ENCODE measurements around the gene SHC1. TPM values are rescaled to one million over a fixed set of nuclear protein-coding genes. Genes with fewer than 3 reads are reported as not detected.

SHC1 gene
- total RNA-seq, 1 experiment from 2014 or later, result 885 TPM

- intact Hi-C loops (cut with micrococcal nuclease), result loop anchor here (2.0 to 5.0 kb wide), 2 partner anchors 42 to 446 kb away; partner anchors contain the start of gene UBE2Q1
- peaks cover 17% of the 10 kb centered on the region for H3K36me3 Mint-ChIP-seq (ENCODE audit: insufficient read depth, unreplicated experiment)
- H3K4me1 Mint-ChIP-seq (ENCODE audit: insufficient read depth, unreplicated experiment), result peaks cover 57% of the 10 kb centered on the region
- POLR2A ChIA-PET, result interaction anchor here (1.1 to 41.1 kb wide), 11 partner anchors 14 to 191 kb away, joined by 4 to 1917 read pairs (median 7); partner anchors contain the start of genes ADAM15, CKS1B, DCST1 and DCST2
- peak; percentile 68 for DNase-seq (ENCODE audit: unreplicated experiment)
- H3K4me3 Mint-ChIP-seq (ENCODE audit: unreplicated experiment), result peak overlapping the region; percentile 90
- TSS peak; percentile 84 for BruUV-seq (replicated peaks)
- no peaks in the 10 kb centered on the region for H3K9me3 Mint-ChIP-seq (ENCODE audit: unreplicated experiment)
- H3K27me3 Mint-ChIP-seq (ENCODE audit: insufficient read depth, unreplicated experiment), result no peaks in the 10 kb centered on the region
- no peak for TF ChIP-seq CTCF (IDR thresholded peaks at IDR 0.05; ENCODE audit: unreplicated experiment)
- H3K27ac Mint-ChIP-seq (ENCODE audit: low read depth, unreplicated experiment), result peak overlapping the region; percentile 97
- CTCF ChIA-PET, result interaction anchor here (0.7 to 2.5 kb wide), 14 partner anchors 10 to 82 kb away, joined by 3 to 24 read pairs (median 4); partner anchors contain the start of genes ADAM15, FLAD1 and PYGO2
Observed at GRCh38 chr1:155003227-155003765, 32.7 kb upstream of the SHC1 start.

- Mint-ChIP-seq H3K36me3 (ENCODE audit: insufficient read depth, unreplicated experiment) (peaks cover 17% of the 10 kb centered on the region), H3K27me3 (ENCODE audit: insufficient read depth, unreplicated experiment) (no peaks in the 10 kb centered on the region), H3K4me1 (ENCODE audit: insufficient read depth, unreplicated experiment) (peaks cover 56% of the 10 kb centered on the region), H3K27ac (ENCODE audit: low read depth, unreplicated experiment) (peak within 1 kb of the TSS; percentile 97), H3K4me3 (ENCODE audit: unreplicated experiment) (peak within 1 kb of the TSS; percentile 90), H3K9me3 (ENCODE audit: unreplicated experiment) (no peaks in the 10 kb centered on the region)
- BruUV-seq (replicated peaks), result no TSS peak
- intact Hi-C loops (cut with micrococcal nuclease), result loop anchor here (1.0 to 5.0 kb wide), 5 partner anchors 28 to 445 kb away; partner anchors contain the start of genes CKS1B and UBE2Q1
- no peak for TF ChIP-seq CTCF (IDR thresholded peaks at IDR 0.05; ENCODE audit: unreplicated experiment)
- CTCF ChIA-PET, result interaction anchor here (0.6 to 4.2 kb wide), 16 partner anchors 10 to 675 kb away, joined by 3 to 64 read pairs (median 4); partner anchors contain the start of genes CKS1B, FLAD1, PYGO2 and SHC1
- POLR2A ChIA-PET, result interaction anchor here (0.6 to 41.1 kb wide), 17 partner anchors 14 to 1478 kb away, joined by 3 to 1917 read pairs (median 6); partner anchors contain the start of genes ADAM15, CKS1B, FLAD1 and PBXIP1
- DNase-seq (ENCODE audit: unreplicated experiment), result peak; percentile 62
Observed at GRCh38 chr1:155002464-155003226, 32.1 kb upstream of the SHC1 start, which contains the start of gene ZBTB7B. Gene ZBTB7B, plus strand, starts transcription at chr1:155002802. Its CDS starts 11,859 bp downstream, at chr1:155014661.

- H3K9me3 Mint-ChIP-seq (ENCODE audit: unreplicated experiment), result no peaks in the 10 kb centered on the region
- intact Hi-C loops (cut with micrococcal nuclease), result loop anchor here (1.0 to 5.0 kb wide), 6 partner anchors 28 to 445 kb away; partner anchors contain the start of genes CKS1B and UBE2Q1
- H3K4me1 Mint-ChIP-seq (ENCODE audit: insufficient read depth, unreplicated experiment), result peaks cover 52% of the 10 kb centered on the region
- H3K4me3 Mint-ChIP-seq (ENCODE audit: unreplicated experiment), result peak overlapping the region; percentile 90
- ChIA-PET POLR2A (interaction anchor here (0.6 to 41.1 kb wide), 20 partner anchors 9 to 1477 kb away, joined by 3 to 1917 read pairs (median 4); partner anchors contain the start of genes ADAM15, CKS1B, EFNA3 and FLAD1), CTCF (interaction anchor here (0.6 to 9.4 kb wide), 17 partner anchors 12 to 1043 kb away, joined by 3 to 118 read pairs (median 3); partner anchors contain the start of genes CKS1B, CRTC2, FLAD1 and PYGO2)
- H3K27ac Mint-ChIP-seq (ENCODE audit: low read depth, unreplicated experiment), result peak overlapping the region; percentile 97
- peaks cover 17% of the 10 kb centered on the region for H3K36me3 Mint-ChIP-seq (ENCODE audit: insufficient read depth, unreplicated experiment)
- peak; percentile 34 for TF ChIP-seq CTCF (IDR thresholded peaks at IDR 0.05; ENCODE audit: unreplicated experiment)
- peak; percentile 100 for DNase-seq (ENCODE audit: unreplicated experiment)
- no TSS peak for BruUV-seq (replicated peaks)
- no peaks in the 10 kb centered on the region for H3K27me3 Mint-ChIP-seq (ENCODE audit: insufficient read depth, unreplicated experiment)
Observed at GRCh38 chr1:155001675-155002463, 31.3 kb upstream of the SHC1 start.
